Measurements from ENCODE around the gene STYK1.

Gene STYK1

DNA sequence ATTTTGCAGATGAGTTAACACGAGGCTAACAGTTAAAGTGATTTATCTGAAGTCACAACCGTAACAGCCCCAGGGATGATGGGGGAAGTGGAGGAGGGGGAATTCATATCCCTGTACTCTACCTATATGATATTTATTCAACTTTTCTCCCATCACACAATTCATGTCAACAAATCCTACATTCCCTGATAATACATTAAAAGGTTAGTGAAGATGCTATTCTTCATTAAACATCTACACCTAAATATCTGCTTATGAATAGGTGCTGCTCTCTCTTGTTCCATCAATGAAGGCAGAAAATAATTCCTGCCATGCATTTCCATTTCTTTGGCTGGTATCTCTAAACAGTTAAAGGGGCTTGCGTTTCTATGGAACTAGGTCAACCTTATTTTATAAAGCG, 42.4 kb upstream of the STYK1 start:
- Histone ChIP-seq H3K4me3 (ENCODE audit: extremely low read depth, insufficient read depth, low read length, poor library complexity, severe bottlenecking) (peak overlapping the region; percentile 9), H3K36me3 (ENCODE audit: control insufficient read depth, insufficient read depth, low read length) (peaks cover 49% of the 10 kb centered on the region), H3K4me1 (ENCODE audit: control insufficient read depth, insufficient read depth, low read length, poor library complexity, severe bottlenecking) (peaks cover 32% of the 10 kb centered on the region), H3K27ac (ENCODE audit: low read depth, low read length, severe bottlenecking) (peak overlapping the region; percentile 90), H3K9me3 (ENCODE audit: control insufficient read depth, low read length) (no peaks in the 10 kb centered on the region)
- WGBS, 2 experiments (ENCODE audit: insufficient coverage in 2 of 2): no CpG with 5 or more reads among the region's 4 CpGs

GRCh38 chr12:10715491-10715890, 41.6 kb upstream of the STYK1 start:
- Histone ChIP-seq H3K27ac (ENCODE audit: low read depth, low read length, severe bottlenecking) (no peak overlapping the region), H3K4me1 (ENCODE audit: control insufficient read depth, insufficient read depth, low read length, poor library complexity, severe bottlenecking) (peaks cover 32% of the 10 kb centered on the region), H3K9me3 (ENCODE audit: control insufficient read depth, low read length) (no peaks in the 10 kb centered on the region), H3K4me3 (ENCODE audit: extremely low read depth, insufficient read depth, low read length, poor library complexity, severe bottlenecking) (no peak overlapping the region), H3K36me3 (ENCODE audit: control insufficient read depth, insufficient read depth, low read length) (peaks cover 55% of the 10 kb centered on the region)
- 93 to 96% methylated on average over 2 to 3 of the region's 6 CpGs for WGBS, 2 experiments (ENCODE audit: insufficient coverage in 2 of 2)

- WGBS, 2 experiments (ENCODE audit: insufficient coverage in 2 of 2): 98 to 100% methylated on average over 12 of the region's 16 CpGs
- H3K4me1 ChIP-seq (ENCODE audit: control insufficient read depth, insufficient read depth, low read length, poor library complexity, severe bottlenecking): no peaks in the 10 kb centered on the region
- no peak overlapping the region for H3K4me3 ChIP-seq (ENCODE audit: extremely low read depth, insufficient read depth, low read length, poor library complexity, severe bottlenecking)
- no peaks in the 10 kb centered on the region for H3K9me3 ChIP-seq (ENCODE audit: control insufficient read depth, low read length)
- H3K36me3 ChIP-seq (ENCODE audit: control insufficient read depth, insufficient read depth, low read length): peaks cover 88% of the 10 kb centered on the region
- H3K27ac ChIP-seq (ENCODE audit: low read depth, low read length, severe bottlenecking): no peak overlapping the region
These were observed 36.0 kb upstream of the STYK1 start for GRCh38 chr12:10709808-10710207.

- no peak overlapping the region for H3K4me3 ChIP-seq (ENCODE audit: extremely low read depth, insufficient read depth, low read length, poor library complexity, severe bottlenecking)
- no peaks in the 10 kb centered on the region for H3K4me1 ChIP-seq (ENCODE audit: control insufficient read depth, insufficient read depth, low read length, poor library complexity, severe bottlenecking)
- no peak overlapping the region for H3K27ac ChIP-seq (ENCODE audit: low read depth, low read length, severe bottlenecking)
- H3K9me3 ChIP-seq (ENCODE audit: control insufficient read depth, low read length): no peaks in the 10 kb centered on the region
- peaks cover 88% of the 10 kb centered on the region for H3K36me3 ChIP-seq (ENCODE audit: control insufficient read depth, insufficient read depth, low read length)
- 60 to 100% methylated on average over 1 of the region's 4 CpGs for WGBS, 2 experiments (ENCODE audit: insufficient coverage in 2 of 2)
These were observed 35.0 kb upstream of the STYK1 start for GRCh38 chr12:10708862-10709261.

GRCh38 chr12:10705655-10706054, 31.8 kb upstream of the STYK1 start:
- Histone ChIP-seq H3K4me1 (ENCODE audit: control insufficient read depth, insufficient read depth, low read length, poor library complexity, severe bottlenecking) (no peaks in the 10 kb centered on the region), H3K27ac (ENCODE audit: low read depth, low read length, severe bottlenecking) (no peak overlapping the region), H3K4me3 (ENCODE audit: extremely low read depth, insufficient read depth, low read length, poor library complexity, severe bottlenecking) (no peak overlapping the region), H3K9me3 (ENCODE audit: control insufficient read depth, low read length) (no peaks in the 10 kb centered on the region), H3K36me3 (ENCODE audit: control insufficient read depth, insufficient read depth, low read length) (peaks cover 89% of the 10 kb centered on the region)
- WGBS, 2 experiments (ENCODE audit: insufficient coverage in 2 of 2): no CpG with 5 or more reads among the region's 2 CpGs

GRCh38 chr12:10701843-10702242, 28.0 kb upstream of the STYK1 start:
- peaks cover 74% of the 10 kb centered on the region for H3K36me3 ChIP-seq (ENCODE audit: control insufficient read depth, insufficient read depth, low read length)
- no peaks in the 10 kb centered on the region for H3K9me3 ChIP-seq (ENCODE audit: control insufficient read depth, low read length)
- H3K27ac ChIP-seq (ENCODE audit: low read depth, low read length, severe bottlenecking): no peak overlapping the region
- no peaks in the 10 kb centered on the region for H3K4me1 ChIP-seq (ENCODE audit: control insufficient read depth, insufficient read depth, low read length, poor library complexity, severe bottlenecking)
- H3K4me3 ChIP-seq (ENCODE audit: extremely low read depth, insufficient read depth, low read length, poor library complexity, severe bottlenecking): no peak overlapping the region
- WGBS, 2 experiments (ENCODE audit: insufficient coverage in 2 of 2): 97 to 100% methylated on average over 7 of the region's 14 CpGs

- H3K4me1 ChIP-seq (ENCODE audit: control insufficient read depth, insufficient read depth, low read length, poor library complexity, severe bottlenecking): no peaks in the 10 kb centered on the region
- H3K27ac ChIP-seq (ENCODE audit: low read depth, low read length, severe bottlenecking): no peak overlapping the region
- 83 to 92% methylated on average over 2 of the region's 3 CpGs for WGBS, 2 experiments (ENCODE audit: insufficient coverage in 2 of 2)
- no peak overlapping the region for H3K4me3 ChIP-seq (ENCODE audit: extremely low read depth, insufficient read depth, low read length, poor library complexity, severe bottlenecking)
- no peaks in the 10 kb centered on the region for H3K9me3 ChIP-seq (ENCODE audit: control insufficient read depth, low read length)
- H3K36me3 ChIP-seq (ENCODE audit: control insufficient read depth, insufficient read depth, low read length): peaks cover 74% of the 10 kb centered on the region
These were observed 27.4 kb upstream of the STYK1 start for GRCh38 chr12:10701131-10701681.

DNA sequence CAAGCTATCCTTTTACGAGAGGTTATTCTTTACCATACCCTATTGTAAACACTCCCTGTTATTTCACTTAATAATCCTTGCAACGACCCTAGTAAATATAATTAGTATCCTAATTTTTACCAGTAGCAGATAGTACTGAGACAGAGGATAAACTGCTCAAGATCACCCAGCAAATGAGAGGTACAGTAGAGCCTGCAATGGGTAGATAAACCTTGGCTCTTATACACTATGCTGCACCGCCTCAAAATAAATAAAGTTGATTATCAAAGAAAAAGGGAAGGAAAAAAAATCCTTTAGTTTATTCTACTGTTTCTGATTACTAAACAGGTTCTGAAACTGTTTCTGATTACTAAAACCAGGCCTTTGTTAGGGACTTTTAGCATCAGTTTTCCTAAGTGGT, 26.7 kb upstream of the STYK1 start:
- WGBS, 2 experiments (ENCODE audit: insufficient coverage in 2 of 2): 100% methylated on average over 1 of the region's 3 CpGs; no CpG with 5 or more reads in 1 of the 2 experiments
- no peaks in the 10 kb centered on the region for H3K9me3 ChIP-seq (ENCODE audit: control insufficient read depth, low read length)
- H3K4me1 ChIP-seq (ENCODE audit: control insufficient read depth, insufficient read depth, low read length, poor library complexity, severe bottlenecking): no peaks in the 10 kb centered on the region
- H3K36me3 ChIP-seq (ENCODE audit: control insufficient read depth, insufficient read depth, low read length): peaks cover 74% of the 10 kb centered on the region
- no peak overlapping the region for H3K27ac ChIP-seq (ENCODE audit: low read depth, low read length, severe bottlenecking)
- no peak overlapping the region for H3K4me3 ChIP-seq (ENCODE audit: extremely low read depth, insufficient read depth, low read length, poor library complexity, severe bottlenecking)

DNA sequence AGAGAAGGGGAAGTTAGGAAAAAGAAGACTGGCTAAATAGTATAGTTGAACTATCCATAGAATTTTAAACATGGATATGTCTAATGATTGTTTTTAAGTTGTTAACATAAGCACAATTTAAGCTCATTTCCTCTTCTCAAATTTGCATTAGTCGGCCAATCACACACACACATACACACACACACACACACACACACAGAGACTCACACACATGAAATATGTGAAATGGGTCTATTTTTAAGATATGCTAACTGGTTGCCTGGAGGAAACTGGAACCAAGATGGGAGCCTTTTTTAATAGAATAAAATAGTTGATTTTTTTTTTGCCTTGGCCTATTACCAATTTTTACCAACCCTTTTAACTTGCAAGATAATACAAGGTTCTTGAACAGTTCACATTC, 24.0 kb upstream of the STYK1 start:
- Histone ChIP-seq H3K9me3 (ENCODE audit: control insufficient read depth, low read length) (no peaks in the 10 kb centered on the region), H3K4me3 (ENCODE audit: extremely low read depth, insufficient read depth, low read length, poor library complexity, severe bottlenecking) (no peak overlapping the region), H3K4me1 (ENCODE audit: control insufficient read depth, insufficient read depth, low read length, poor library complexity, severe bottlenecking) (no peaks in the 10 kb centered on the region), H3K36me3 (ENCODE audit: control insufficient read depth, insufficient read depth, low read length) (peaks cover 61% of the 10 kb centered on the region), H3K27ac (ENCODE audit: low read depth, low read length, severe bottlenecking) (no peak overlapping the region)
- WGBS, 2 experiments (ENCODE audit: insufficient coverage in 2 of 2): no CpG with 5 or more reads among the region's 1 CpG

DNA sequence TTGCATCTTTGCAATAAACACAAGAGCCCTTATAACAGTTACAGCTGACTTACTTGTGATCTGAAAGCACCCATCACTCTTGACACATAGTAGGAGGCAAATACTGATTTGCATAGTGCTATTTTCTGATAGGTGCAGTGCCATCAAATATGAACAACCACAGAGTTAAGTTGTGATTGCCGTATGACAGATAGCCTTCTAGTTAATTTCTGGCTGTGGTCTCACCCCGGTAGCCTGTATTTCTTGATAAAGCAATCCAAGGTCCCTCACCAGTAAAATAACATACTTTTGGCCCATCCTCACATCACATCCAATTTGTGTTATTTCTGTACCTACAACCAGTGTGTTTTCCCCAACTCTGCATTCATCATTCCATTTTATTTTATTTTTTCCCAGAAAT, 23.3 kb upstream of the STYK1 start:
- Histone ChIP-seq H3K4me3 (ENCODE audit: extremely low read depth, insufficient read depth, low read length, poor library complexity, severe bottlenecking) (no peak overlapping the region), H3K27ac (ENCODE audit: low read depth, low read length, severe bottlenecking) (no peak overlapping the region), H3K36me3 (ENCODE audit: control insufficient read depth, insufficient read depth, low read length) (peaks cover 54% of the 10 kb centered on the region), H3K4me1 (ENCODE audit: control insufficient read depth, insufficient read depth, low read length, poor library complexity, severe bottlenecking) (no peaks in the 10 kb centered on the region), H3K9me3 (ENCODE audit: control insufficient read depth, low read length) (no peaks in the 10 kb centered on the region)
- WGBS, 2 experiments (ENCODE audit: insufficient coverage in 2 of 2): 93 to 100% methylated on average over 2 of the region's 2 CpGs

GRCh38 chr12:10690906-10691305, 17.1 kb upstream of the STYK1 start:
- Histone ChIP-seq H3K9me3 (ENCODE audit: control insufficient read depth, low read length) (no peaks in the 10 kb centered on the region), H3K4me3 (ENCODE audit: extremely low read depth, insufficient read depth, low read length, poor library complexity, severe bottlenecking) (no peak overlapping the region), H3K4me1 (ENCODE audit: control insufficient read depth, insufficient read depth, low read length, poor library complexity, severe bottlenecking) (no peaks in the 10 kb centered on the region), H3K36me3 (ENCODE audit: control insufficient read depth, insufficient read depth, low read length) (peaks cover 13% of the 10 kb centered on the region), H3K27ac (ENCODE audit: low read depth, low read length, severe bottlenecking) (no peak overlapping the region)
- WGBS, 2 experiments (ENCODE audit: insufficient coverage in 2 of 2): 82 to 100% methylated on average over 1 of the region's 2 CpGs

All from mesodermal cell (in vitro differentiated cells).